Measurements from ENCODE around the gene TSPAN8.
"Not testable (repeated sequence)": the region's sequence is repeated elsewhere in the genome, so short reads cannot be mapped to it uniquely, and the experiment has no call there.

Gene TSPAN8

DNA sequence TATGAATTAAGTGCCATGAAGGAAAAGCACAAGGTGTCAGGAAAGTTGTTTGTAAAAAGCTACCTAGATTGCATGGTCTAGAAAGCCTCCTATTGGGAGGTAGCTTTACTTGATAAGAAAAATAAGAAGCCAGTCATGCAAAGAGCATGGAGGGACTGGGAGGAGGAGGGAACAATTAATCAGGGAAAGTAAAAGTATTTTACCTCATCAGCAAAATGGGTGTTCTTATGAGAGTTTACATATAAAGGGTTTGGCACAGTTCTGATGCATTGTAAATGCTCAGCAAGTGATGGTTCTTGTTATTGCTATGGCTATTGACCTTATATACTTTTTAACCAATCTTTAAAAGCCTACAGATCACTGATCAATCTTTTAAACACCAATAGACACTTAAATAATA lies 17.0 kb upstream of the TSPAN8 start:
- Histone ChIP-seq H3K36me3 (ENCODE audit: insufficient read depth, low read length) (no peaks in the 10 kb centered on the region), H3K4me1 (ENCODE audit: insufficient read depth, low read length) (no peaks in the 10 kb centered on the region), H3K9ac (ENCODE audit: low read depth, low read length) (no peak overlapping the region), H3K9me3 (ENCODE audit: control insufficient read depth, insufficient read depth, low read length) (no peaks in the 10 kb centered on the region)

DNA sequence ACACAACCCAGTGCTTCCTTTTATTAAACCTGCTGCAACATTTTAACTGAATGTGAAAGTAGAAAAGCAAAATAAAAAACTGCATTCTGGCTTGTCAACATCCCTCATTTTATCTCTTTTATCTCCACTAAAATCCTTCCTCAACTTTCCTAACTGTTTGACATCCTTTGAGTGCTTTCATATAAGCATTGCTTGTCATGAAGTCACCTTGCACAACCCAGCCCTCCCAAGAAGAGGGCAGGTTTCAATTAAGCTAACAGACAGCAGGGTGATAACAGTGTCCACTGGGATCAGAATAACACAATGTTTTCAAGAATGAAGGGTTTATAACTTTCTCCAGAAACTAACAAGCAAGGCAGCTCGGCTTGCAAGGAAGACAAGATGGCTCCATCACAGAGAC lies 16.3 kb upstream of the TSPAN8 start:
- no peaks in the 10 kb centered on the region for H3K36me3 ChIP-seq (ENCODE audit: insufficient read depth, low read length)
- no peaks in the 10 kb centered on the region for H3K4me1 ChIP-seq (ENCODE audit: insufficient read depth, low read length)
- no peaks in the 10 kb centered on the region for H3K9me3 ChIP-seq (ENCODE audit: control insufficient read depth, insufficient read depth, low read length)
- no peak overlapping the region for H3K9ac ChIP-seq (ENCODE audit: low read depth, low read length)

- no peaks in the 10 kb centered on the region for H3K36me3 ChIP-seq (ENCODE audit: insufficient read depth, low read length)
- H3K4me1 ChIP-seq (ENCODE audit: insufficient read depth, low read length): no peaks in the 10 kb centered on the region
- H3K9me3 ChIP-seq (ENCODE audit: control insufficient read depth, insufficient read depth, low read length): no peaks in the 10 kb centered on the region
- H3K9ac ChIP-seq (ENCODE audit: low read depth, low read length): no peak overlapping the region
Observed at GRCh38 chr12:71170456-71170855, 12.7 kb upstream of the TSPAN8 start.

GRCh38 chr12:71169286-71169685 lies 11.5 kb upstream of the TSPAN8 start:
- Histone ChIP-seq H3K9me3 (ENCODE audit: control insufficient read depth, insufficient read depth, low read length) (no peaks in the 10 kb centered on the region), H3K4me1 (ENCODE audit: insufficient read depth, low read length) (no peaks in the 10 kb centered on the region), H3K36me3 (ENCODE audit: insufficient read depth, low read length) (no peaks in the 10 kb centered on the region), H3K9ac (ENCODE audit: low read depth, low read length) (no peak overlapping the region)

GRCh38 chr12:71166862-71167496 lies 9.2 kb upstream of the TSPAN8 start:
- no peaks in the 10 kb centered on the region for H3K36me3 ChIP-seq (ENCODE audit: insufficient read depth, low read length)
- H3K9ac ChIP-seq (ENCODE audit: low read depth, low read length): no peak overlapping the region
- no peaks in the 10 kb centered on the region for H3K4me1 ChIP-seq (ENCODE audit: insufficient read depth, low read length)
- no peaks in the 10 kb centered on the region for H3K9me3 ChIP-seq (ENCODE audit: control insufficient read depth, insufficient read depth, low read length)

- Histone ChIP-seq H3K9ac (ENCODE audit: low read depth, low read length) (no peak overlapping the region), H3K36me3 (ENCODE audit: insufficient read depth, low read length) (no peaks in the 10 kb centered on the region), H3K4me1 (ENCODE audit: insufficient read depth, low read length) (no peaks in the 10 kb centered on the region), H3K9me3 (ENCODE audit: control insufficient read depth, insufficient read depth, low read length) (no peaks in the 10 kb centered on the region)
Observed at GRCh38 chr12:71166280-71166679, 8.5 kb upstream of the TSPAN8 start.

- H3K9ac ChIP-seq (ENCODE audit: low read depth, low read length); H3K9me3 ChIP-seq (ENCODE audit: control insufficient read depth, insufficient read depth, low read length); H3K4me1 ChIP-seq (ENCODE audit: insufficient read depth, low read length); H3K36me3 ChIP-seq (ENCODE audit: insufficient read depth, low read length): not testable (repeated sequence)
Observed at GRCh38 chr12:71165780-71166179, 8.0 kb upstream of the TSPAN8 start.

GRCh38 chr12:71164568-71165197 lies 6.9 kb upstream of the TSPAN8 start:
- no peaks in the 10 kb centered on the region for H3K4me1 ChIP-seq (ENCODE audit: insufficient read depth, low read length)
- H3K9me3 ChIP-seq (ENCODE audit: control insufficient read depth, insufficient read depth, low read length): no peaks in the 10 kb centered on the region
- H3K36me3 ChIP-seq (ENCODE audit: insufficient read depth, low read length): no peaks in the 10 kb centered on the region
- no peak overlapping the region for H3K9ac ChIP-seq (ENCODE audit: low read depth, low read length)

DNA sequence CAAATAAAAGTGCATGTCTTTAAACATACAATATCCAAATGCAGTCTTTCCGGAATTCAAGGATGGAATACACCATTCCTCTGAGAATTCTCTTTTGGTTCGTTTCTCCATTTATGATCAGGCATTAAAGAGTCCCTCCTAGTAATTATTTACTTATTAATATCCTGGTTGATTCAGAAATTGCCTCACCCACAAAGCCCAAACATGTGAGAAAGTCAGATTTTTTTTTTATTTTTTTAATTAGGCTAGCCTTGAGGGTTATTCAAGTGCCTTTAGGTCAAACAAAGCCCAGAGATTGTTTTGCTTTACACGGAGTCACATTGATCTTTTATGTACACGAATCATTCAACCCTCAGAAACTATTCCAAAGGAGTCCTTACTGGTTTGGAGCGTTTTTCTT lies 6.4 kb upstream of the TSPAN8 start:
- Histone ChIP-seq H3K36me3 (ENCODE audit: insufficient read depth, low read length) (no peaks in the 10 kb centered on the region), H3K9ac (ENCODE audit: low read depth, low read length) (no peak overlapping the region), H3K4me1 (ENCODE audit: insufficient read depth, low read length) (no peaks in the 10 kb centered on the region), H3K9me3 (ENCODE audit: control insufficient read depth, insufficient read depth, low read length) (no peaks in the 10 kb centered on the region)

DNA sequence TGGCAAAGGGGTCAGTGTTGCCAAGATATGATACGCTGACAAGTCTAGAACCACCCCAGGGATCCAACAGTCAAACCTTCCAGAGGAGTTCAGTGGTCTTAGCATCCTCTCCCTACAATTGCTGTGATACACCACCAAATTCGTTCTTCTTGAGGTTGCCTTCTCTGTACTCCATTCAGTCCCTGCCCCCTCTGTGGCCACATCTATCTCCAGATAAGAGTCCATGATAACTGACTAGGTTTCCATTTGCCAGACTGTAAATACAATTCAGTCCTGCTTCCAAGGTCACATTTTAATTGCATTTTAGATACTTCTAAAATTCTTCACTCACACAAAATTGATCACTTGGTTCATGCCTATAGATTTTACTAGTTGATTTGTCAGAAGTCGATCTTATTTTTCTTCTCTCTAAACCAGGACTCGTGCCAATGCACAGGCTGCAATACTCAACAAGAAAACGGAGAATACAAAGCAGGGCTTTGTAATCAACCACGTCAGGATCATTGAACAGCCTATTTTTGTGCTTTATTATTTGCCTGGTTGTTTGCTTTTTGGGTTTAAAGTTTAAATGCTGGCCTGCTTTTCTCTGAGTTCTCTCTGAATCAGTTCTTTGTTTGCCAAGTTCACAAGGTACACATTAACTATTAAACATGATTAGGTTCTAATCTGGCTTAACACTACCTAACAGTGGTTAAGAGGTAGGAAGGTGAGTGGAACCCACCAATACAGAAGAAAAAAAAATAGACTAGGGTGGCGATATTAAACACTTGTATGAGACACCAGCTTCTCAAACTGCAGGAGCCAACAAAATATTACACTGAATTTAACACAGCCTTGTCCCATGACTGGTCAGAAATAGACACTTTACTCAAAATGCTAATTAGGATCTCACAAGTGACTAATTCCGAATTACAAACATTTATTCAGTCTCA lies 5.3 kb upstream of the TSPAN8 start:
- peaks cover 6% of the 10 kb centered on the region; the same call in 1 of the 2 replicates for H3K4me1 ChIP-seq (ENCODE audit: insufficient read depth, low read length)
- H3K36me3 ChIP-seq (ENCODE audit: insufficient read depth, low read length): no peaks in the 10 kb centered on the region
- no peak overlapping the region for H3K9ac ChIP-seq (ENCODE audit: low read depth, low read length)
- no peaks in the 10 kb centered on the region for H3K9me3 ChIP-seq (ENCODE audit: control insufficient read depth, insufficient read depth, low read length)

GRCh38 chr12:71161591-71161990 lies 3.8 kb upstream of the TSPAN8 start:
- Histone ChIP-seq H3K9ac (ENCODE audit: low read depth, low read length) (no peak overlapping the region), H3K4me1 (ENCODE audit: insufficient read depth, low read length) (peaks cover 10% of the 10 kb centered on the region; the same call in 1 of the 2 replicates), H3K9me3 (ENCODE audit: control insufficient read depth, insufficient read depth, low read length) (no peaks in the 10 kb centered on the region), H3K36me3 (ENCODE audit: insufficient read depth, low read length) (no peaks in the 10 kb centered on the region)

DNA sequence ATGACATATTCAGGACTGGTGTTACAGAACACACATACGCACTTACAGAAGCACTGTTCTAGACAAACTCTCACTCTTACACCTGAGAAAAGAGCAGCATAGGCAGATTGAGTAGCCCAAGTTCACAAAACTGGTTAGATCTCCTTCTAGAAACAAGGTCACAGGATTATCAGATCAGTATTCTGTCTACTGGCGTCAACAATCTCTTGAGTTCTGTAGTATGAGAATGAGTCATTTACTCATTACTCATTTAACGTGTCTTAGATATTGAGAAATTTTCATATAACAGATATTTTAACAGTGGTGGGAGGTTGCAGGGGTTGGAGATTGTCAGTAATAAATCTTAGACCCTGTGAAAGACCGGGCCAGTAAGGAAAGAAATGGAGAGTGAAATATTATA lies 2.8 kb upstream of the TSPAN8 start:
- H3K9ac ChIP-seq (ENCODE audit: low read depth, low read length): no peak overlapping the region
- H3K4me1 ChIP-seq (ENCODE audit: insufficient read depth, low read length): peaks cover 10% of the 10 kb centered on the region; the same call in 1 of the 2 replicates
- no peaks in the 10 kb centered on the region for H3K36me3 ChIP-seq (ENCODE audit: insufficient read depth, low read length)
- no peaks in the 10 kb centered on the region for H3K9me3 ChIP-seq (ENCODE audit: control insufficient read depth, insufficient read depth, low read length)

GRCh38 chr12:71159878-71160277 lies 2.1 kb upstream of the TSPAN8 start:
- Histone ChIP-seq H3K36me3 (ENCODE audit: insufficient read depth, low read length) (no peaks in the 10 kb centered on the region), H3K9ac (ENCODE audit: low read depth, low read length) (no peak overlapping the region), H3K9me3 (ENCODE audit: control insufficient read depth, insufficient read depth, low read length) (no peaks in the 10 kb centered on the region), H3K4me1 (ENCODE audit: insufficient read depth, low read length) (peaks cover 10% of the 10 kb centered on the region; the same call in 1 of the 2 replicates)

DNA sequence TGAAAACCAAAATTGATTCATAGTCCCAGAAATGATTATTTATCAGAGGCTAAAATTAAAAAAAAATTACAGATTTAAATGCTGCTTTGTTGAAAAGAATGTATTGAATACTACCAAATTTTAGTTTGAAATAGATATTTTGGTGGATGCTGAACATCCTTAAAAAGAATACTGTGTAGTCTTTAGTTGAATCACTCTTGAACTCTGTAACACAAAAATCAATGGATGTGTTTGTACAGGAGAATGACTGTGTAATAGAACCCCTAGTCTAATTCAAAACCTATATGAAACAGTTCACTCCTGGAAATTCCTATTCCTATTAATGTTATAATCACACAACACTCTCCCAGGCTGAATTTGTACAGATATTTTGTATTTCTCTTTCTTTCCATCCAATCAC lies 1.5 kb upstream of the TSPAN8 start:
- H3K9me3 ChIP-seq (ENCODE audit: control insufficient read depth, insufficient read depth, low read length): no peaks in the 10 kb centered on the region
- H3K36me3 ChIP-seq (ENCODE audit: insufficient read depth, low read length): no peaks in the 10 kb centered on the region
- H3K4me1 ChIP-seq (ENCODE audit: insufficient read depth, low read length): peaks cover 10% of the 10 kb centered on the region; the same call in 1 of the 2 replicates
- H3K9ac ChIP-seq (ENCODE audit: low read depth, low read length): no peak overlapping the region
